DLD1 (cell line): ENCODE data around the gene C11orf86.
"Not testable (repeated sequence)": the region's sequence is repeated elsewhere in the genome, so short reads cannot be mapped to it uniquely, and the experiment has no call there.

Experiments used
- in situ Hi-C: cut with HindIII; loops from 2 replicates; pipeline ENCODE4 v1.10.0; 2017; ENCODE audit warnings: low sequenced_read_pairs

Gene C11orf86

GRCh38 chr11:66987924-66988637, 13.0 kb downstream of the C11orf86 start:
- in situ Hi-C loops, result no loop called here

GRCh38 chr11:66988741-66989140, 13.6 kb downstream of the C11orf86 start:
- in situ Hi-C loops, result not testable (repeated sequence)

GRCh38 chr11:66989360-66989759, 14.3 kb downstream of the C11orf86 start:
- in situ Hi-C loops, result not testable (repeated sequence)

- in situ Hi-C loops, result no loop called here
These were observed 16.9 kb downstream of the C11orf86 start for GRCh38 chr11:66992041-66992440.

GRCh38 chr11:66996609-66997273, 21.6 kb downstream of the C11orf86 start:
- in situ Hi-C loops, result no loop called here

GRCh38 chr11:66999555-66999954, 24.5 kb downstream of the C11orf86 start:
- in situ Hi-C loops, result no loop called here

GRCh38 chr11:67001332-67001731, 26.2 kb downstream of the C11orf86 start:
- in situ Hi-C loops, result no loop called here

- in situ Hi-C loops, result no loop called here
These were observed 27.3 kb downstream of the C11orf86 start for GRCh38 chr11:67002297-67002913.

- in situ Hi-C loops, result no loop called here
These were observed 27.9 kb downstream of the C11orf86 start for GRCh38 chr11:67002921-67003411.

- in situ Hi-C loops, result not testable (repeated sequence)
These were observed 30.1 kb downstream of the C11orf86 start for GRCh38 chr11:67005200-67005599.

GRCh38 chr11:67006029-67006884, 31.2 kb downstream of the C11orf86 start:
- in situ Hi-C loops, result no loop called here

- in situ Hi-C loops, result no loop called here
These were observed 32.0 kb downstream of the C11orf86 start for GRCh38 chr11:67007126-67007525.

- in situ Hi-C loops, result no loop called here
These were observed 35.3 kb downstream of the C11orf86 start for GRCh38 chr11:67010296-67010905.

- in situ Hi-C loops, result no loop called here
These were observed 38.5 kb downstream of the C11orf86 start for GRCh38 chr11:67013511-67014045.

- in situ Hi-C loops, result no loop called here
These were observed 39.2 kb downstream of the C11orf86 start for GRCh38 chr11:67014343-67014742.

- in situ Hi-C loops, result no loop called here
These were observed 39.9 kb downstream of the C11orf86 start for GRCh38 chr11:67015048-67015447.

GRCh38 chr11:67016550-67016949, 41.4 kb downstream of the C11orf86 start:
- in situ Hi-C loops, result no loop called here

GRCh38 chr11:67020949-67021348, 45.8 kb downstream of the C11orf86 start:
- in situ Hi-C loops, result no loop called here

- in situ Hi-C loops, result no loop called here
These were observed 47.3 kb downstream of the C11orf86 start for GRCh38 chr11:67022341-67022933.
